Small intestine (tissue), 7 donors: ENCODE measurements around the gene SRRM3. TPM values are rescaled to one million over a fixed set of nuclear protein-coding genes. Genes with fewer than 3 reads are reported as not detected.
"Not testable (repeated sequence)": the region's sequence is repeated elsewhere in the genome, so short reads cannot be mapped to it uniquely, and the experiment has no call there.

Experiments used
- DNase-seq, 2 donors: peaks; one replicate each; pipeline versions ENCODE4 v3.0.0 to v3.0.0-alpha.2; 2013
- FAIRE-seq: peaks from 2 replicates; lab custom pipeline; 2012; peaks lifted over from hg19 to GRCh38; lab: Jason Lieb, UNC
- H3K27ac ChIP-seq, 3 donors: one replicate each; pipeline ENCODE4 v1.5.1; 2013; ENCODE audit warnings: low read length in 2 of 3, mild to moderate bottlenecking in 2 of 3, control low read depth in 1 of 3, inconsistent platforms in 1 of 3, low read depth in 1 of 3, moderate library complexity in 1 of 3
- H3K27me3 ChIP-seq, 3 donors: one replicate each; pipeline ENCODE4 v1.6.1; 2013; ENCODE audit warnings: low read length in 3 of 3, inconsistent platforms in 1 of 3; ENCODE audit not compliant: control insufficient read depth in 3 of 3, insufficient read depth in 3 of 3
- H3K36me3 ChIP-seq, 3 donors: one replicate each; pipeline ENCODE4 v1.6.1; 2013; ENCODE audit warnings: low read length in 3 of 3, inconsistent platforms in 1 of 3, low read depth in 1 of 3, mild to moderate bottlenecking in 1 of 3, moderate library complexity in 1 of 3; ENCODE audit not compliant: control insufficient read depth in 3 of 3, insufficient read depth in 2 of 3
- H3K4me1 ChIP-seq, 3 donors: one replicate each; pipeline ENCODE4 v1.6.1; 2013; ENCODE audit warnings: low read length in 2 of 3, inconsistent platforms in 1 of 3, low read depth in 1 of 3, mild to moderate bottlenecking in 1 of 3, moderate library complexity in 1 of 3; ENCODE audit not compliant: control insufficient read depth in 3 of 3, insufficient read depth in 2 of 3
- H3K4me3 ChIP-seq, 3 donors: one replicate each; pipeline ENCODE4 v1.5.1; 2013; ENCODE audit warnings: low read length in 3 of 3, control low read depth in 1 of 3, inconsistent platforms in 1 of 3, low read depth in 1 of 3, mild to moderate bottlenecking in 1 of 3, moderate library complexity in 1 of 3
- H3K9me3 ChIP-seq, 2 donors: one replicate each; pipeline ENCODE4 v1.6.1; 2013; ENCODE audit warnings: low read depth in 1 of 2, low read length in 1 of 2; ENCODE audit not compliant: control insufficient read depth in 2 of 2, insufficient read depth in 1 of 2
- WGBS, 3 donors: extraction: QIAGEN DNeasy Blood & Tissue Kit; methylation state at CpG; one replicate each; pipeline ENCODE4 v1.1.7; 2013; 5-methylcytosine and 5-hydroxymethylcytosine counted together
- polyA plus RNA-seq, 4 donors: library from polyadenylated mRNA; stranded (reverse) in 3 of 4; unstranded in 1 of 4; fragments of 200-250 nt in 3 of 4; fragments of 120-200 nt in 1 of 4; gene quantifications; one replicate each; pipeline versions ENCODE4 v1.2.1 to v1.2.3, GENCODE V29; 2013
- donor health status: healthy with polysubstance abuse.
- donor health status: control.
- donor health status: control.
- donor health status: Bipolar disorder and iron deficiency.
- donor health status: healthy.

Gene SRRM3
- polyA plus RNA-seq, 4 donors: 0.93 to 2.8 (median 1.6) TPM; not detected in 1

GRCh38 chr7:76162416-76163170 lies 39.1 kb upstream of the SRRM3 start:
- H3K27ac ChIP-seq, H3K9me3 ChIP-seq, FAIRE-seq, H3K4me3 ChIP-seq, DNase-seq, H3K4me1 ChIP-seq, H3K27me3 ChIP-seq, H3K36me3 ChIP-seq: not testable (repeated sequence)
- WGBS, 3 donors: 85 to 92% (median 87%) methylated on average over 10 of the region's 10 CpGs

GRCh38 chr7:76163812-76164211 lies 37.9 kb upstream of the SRRM3 start:
- not testable (repeated sequence) for H3K36me3 ChIP-seq, FAIRE-seq, DNase-seq, H3K27me3 ChIP-seq, H3K4me1 ChIP-seq, H3K9me3 ChIP-seq, H3K27ac ChIP-seq, H3K4me3 ChIP-seq
- 43 to 54% (median 45%) methylated on average over 8 of the region's 8 CpGs for WGBS, 3 donors

- FAIRE-seq (no peak), DNase-seq (no peak)
- Histone ChIP-seq H3K36me3 (no peaks in the 10 kb centered on the region), H3K27ac (no peak overlapping the region), H3K4me3 (no peak overlapping the region), H3K4me1 (peaks cover 0 to 3% (median 0%) of the 10 kb centered on the region in 3 donors), H3K27me3 (peaks cover 0 to 9% (median 0%) of the 10 kb centered on the region in 3 donors), H3K9me3 (no peaks in the 10 kb centered on the region)
- 95 to 97% (median 96%) methylated on average over 19 of the region's 19 CpGs for WGBS, 3 donors
These were observed 36.4 kb upstream of the SRRM3 start for GRCh38 chr7:76165106-76165972.

GRCh38 chr7:76165973-76166403 lies 35.7 kb upstream of the SRRM3 start:
- Histone ChIP-seq H3K4me3 (peak overlapping the region in 2 of 3 donors; percentile 70 to 79), H3K9me3 (no peaks in the 10 kb centered on the region), H3K27me3 (peaks cover 0 to 9% (median 0%) of the 10 kb centered on the region in 3 donors), H3K36me3 (no peaks in the 10 kb centered on the region), H3K27ac (peak overlapping the region; percentile 50 to 96 (median 72)), H3K4me1 (peaks cover 0 to 3% (median 0%) of the 10 kb centered on the region in 3 donors)
- FAIRE-seq: no peak
- no peak for DNase-seq
- 78 to 89% (median 82%) methylated on average over 15 of the region's 15 CpGs for WGBS, 3 donors

DNA sequence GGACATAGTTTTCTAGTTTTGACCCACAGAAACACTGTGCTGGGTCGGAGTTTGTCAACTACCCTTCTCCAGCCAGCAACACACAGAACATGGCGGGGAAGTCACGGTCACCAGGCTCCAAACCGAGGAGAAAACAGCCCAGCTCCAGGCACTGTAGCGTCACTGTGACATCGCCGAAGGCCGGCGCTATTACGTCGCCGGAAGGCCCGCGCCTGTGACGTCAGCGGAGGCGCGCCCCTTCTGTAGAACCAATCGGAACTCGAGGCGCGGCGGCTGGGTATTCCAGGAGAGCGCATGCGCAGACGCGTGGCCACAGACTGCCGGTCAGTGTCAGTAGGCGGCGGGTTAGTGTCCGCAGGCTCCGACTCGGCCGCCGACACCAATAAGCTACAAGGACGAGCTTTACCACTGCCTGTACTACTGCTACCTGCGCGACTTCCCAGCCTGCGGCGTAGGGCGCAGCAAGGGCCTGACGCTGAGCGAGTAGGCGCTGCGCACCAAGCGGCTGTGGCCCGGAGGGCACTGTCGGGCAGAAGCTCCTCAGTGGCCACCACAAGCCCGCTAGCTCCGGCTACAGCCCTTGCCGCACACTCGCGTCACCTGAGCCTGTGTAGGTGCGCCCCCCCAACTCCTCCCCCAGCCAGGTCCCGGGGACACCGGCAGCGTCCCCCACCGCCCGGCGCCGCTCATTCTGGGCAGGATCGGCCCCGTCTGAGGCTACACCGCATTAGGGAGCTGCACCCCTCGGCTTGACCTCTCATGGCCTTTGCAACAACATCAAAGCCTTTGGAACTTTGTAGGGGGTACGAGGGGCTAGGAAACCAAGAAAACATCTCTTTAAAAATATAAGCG lies 35.1 kb upstream of the SRRM3 start:
- Histone ChIP-seq H3K27me3 (peaks cover 0 to 9% (median 0%) of the 10 kb centered on the region in 3 donors), H3K36me3 (no peaks in the 10 kb centered on the region), H3K4me3 (peak overlapping the region; percentile 39 to 79 (median 70)), H3K4me1 (peaks cover 0 to 3% (median 0%) of the 10 kb centered on the region in 3 donors), H3K9me3 (no peaks in the 10 kb centered on the region), H3K27ac (peak overlapping the region; percentile 50 to 96 (median 72))
- no peak for FAIRE-seq
- DNase-seq: peak; percentile 93 to 98
- 1 to 2% (median 1%) methylated on average over 62 to 67 of the region's 67 CpGs for WGBS, 3 donors

GRCh38 chr7:76173566-76174205 lies 28.0 kb upstream of the SRRM3 start:
- WGBS, 3 donors: 78 to 89% (median 86%) methylated on average over 10 to 12 of the region's 12 CpGs
- Histone ChIP-seq H3K4me1 (no peaks in the 10 kb centered on the region), H3K27ac (no peak overlapping the region), H3K4me3 (no peak overlapping the region), H3K9me3 (no peaks in the 10 kb centered on the region), H3K27me3 (no peaks in the 10 kb centered on the region), H3K36me3 (no peaks in the 10 kb centered on the region)
- DNase-seq (no peak), FAIRE-seq (no peak)

DNA sequence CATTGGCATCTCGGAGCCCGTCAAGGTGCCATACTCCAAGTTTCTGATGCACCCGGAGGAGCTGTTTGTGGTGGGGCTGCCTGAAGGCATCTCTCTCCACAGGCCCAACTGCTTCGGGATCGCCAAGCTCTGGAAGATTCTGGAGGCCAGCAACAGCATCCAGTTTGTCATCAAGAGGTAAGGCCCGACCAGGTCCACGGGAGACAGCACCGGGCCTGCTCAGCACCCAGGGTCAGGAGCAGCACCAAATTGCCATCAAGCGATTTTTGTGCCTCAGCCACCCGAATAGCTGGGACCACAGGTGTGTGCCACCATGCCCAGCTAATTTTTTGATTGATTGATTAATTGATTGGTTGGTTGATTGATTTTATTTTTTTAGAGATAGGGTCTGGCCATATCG lies 24.7 kb upstream of the SRRM3 start:
- not testable (repeated sequence) for H3K4me3 ChIP-seq, H3K36me3 ChIP-seq, H3K9me3 ChIP-seq, FAIRE-seq, H3K27me3 ChIP-seq, H3K4me1 ChIP-seq, H3K27ac ChIP-seq, DNase-seq
- WGBS, 3 donors: 93 to 95% (median 94%) methylated on average over 10 to 11 of the region's 11 CpGs
